Lower leg skin (tissue), 4 donors: ENCODE data around the gene WDR62. TPM values are rescaled to one million over a fixed set of nuclear protein-coding genes. Genes with fewer than 3 reads are reported as not detected.
A peak's percentile ranks its signal among the peaks of the same experiment; 100 is the strongest.

ENCODE experiments used
- DNase-seq, 2 donors: peaks; one replicate each; pipeline ENCODE4 v3.0.0-alpha.2; 2019; ENCODE audit warnings: low spot score in 2 of 2
- H3K4me3 ChIP-seq: fragments of 200-600 bp; sonication (generic); 2 replicates; pipeline ENCODE4 v1.5.1; 2017; ENCODE audit warnings: mild to moderate bottlenecking, low read depth; ENCODE audit not compliant: poor library complexity, severe bottlenecking
- CTCF ChIP-seq, 3 donors: fragments of 450-650 bp; IDR thresholded peaks; one replicate each; pipeline ENCODE4 v1.5.1; 2016; ENCODE audit warnings: antibody characterized with exemption in 3 of 3, mild to moderate bottlenecking in 3 of 3, moderate library complexity in 2 of 3
- POLR2A ChIP-seq, 2 donors: fragments of 450-650 bp; IDR thresholded peaks; one replicate each; pipeline ENCODE4 v1.6.1; 2016 to 2017; ENCODE audit warnings: antibody characterized with exemption in 2 of 2, mild to moderate bottlenecking in 1 of 2, moderate library complexity in 1 of 2
- WGBS, 2 donors: methylation state at CpG; one replicate each; pipeline ENCODE4 v1.1.5; 2018; 5-methylcytosine and 5-hydroxymethylcytosine counted together
- intact Hi-C: fragments of 100-400 bp; cut with DNase I; formaldehyde crosslinking; loops from one replicate; pipeline ENCODE4 v1.15.0; 2023; ENCODE audit warnings: low total_unique reads
- total RNA-seq, 4 donors: library from RNA; depleted of rRNA; stranded (reverse); fragments of >200 nt; gene quantifications; one replicate each; pipeline ENCODE4 v1.1.0, GENCODE V29; 2016

Gene WDR62
- total RNA-seq, 4 donors from 2014 or later: 1.3 to 3.0 (median 2.3) TPM

GRCh38 chr19:36136964-36137686 lies 82.4 kb downstream of the WDR62 start:
- no peak overlapping the region for H3K4me3 ChIP-seq
- intact Hi-C loops: no loop called here
- TF ChIP-seq CTCF (IDR thresholded peaks at IDR 0.05): no peak
- TF ChIP-seq POLR2A (IDR thresholded peaks at IDR 0.05): no peak
- DNase-seq: peak; percentile 77 to 90
- 42 to 48% methylated on average over 12 of the region's 12 CpGs for WGBS, 2 donors

GRCh38 chr19:36139120-36139472 lies 84.4 kb downstream of the WDR62 start:
- intact Hi-C loops: no loop called here
- no peak for TF ChIP-seq CTCF (IDR thresholded peaks at IDR 0.05)
- no peak for TF ChIP-seq POLR2A (IDR thresholded peaks at IDR 0.05)
- no peak overlapping the region for H3K4me3 ChIP-seq
- 46 to 61% methylated on average over 7 of the region's 7 CpGs for WGBS, 2 donors
- DNase-seq: no peak

GRCh38 chr19:36139473-36140303 lies 85.0 kb downstream of the WDR62 start, which contains the start of gene CAPNS1:
Gene CAPNS1, plus strand, starts transcription at chr19:36140066. Its CDS starts 946 bp downstream, at chr19:36141012.
- TF ChIP-seq CTCF (IDR thresholded peaks at IDR 0.05): no peak
- TF ChIP-seq POLR2A (IDR thresholded peaks at IDR 0.05): peak in 1 of 2 donors; percentile 63
- 0 to 2% methylated on average over 7 to 61 of the region's 75 CpGs for WGBS, 2 donors
- DNase-seq: peak; percentile 95 to 99
- intact Hi-C loops: no loop called here
- H3K4me3 ChIP-seq: peak within 1 kb of the TSS; percentile 85

- H3K4me3 ChIP-seq: peak overlapping the region; percentile 85
- DNase-seq: peak in 1 of 2 donors; percentile 88
- TF ChIP-seq CTCF (IDR thresholded peaks at IDR 0.05): no peak
- no peak for TF ChIP-seq POLR2A (IDR thresholded peaks at IDR 0.05)
- intact Hi-C loops: no loop called here
- WGBS, 2 donors: 0% methylated on average over 27 to 31 of the region's 31 CpGs
Measured at GRCh38 chr19:36140304-36141038, 85.8 kb downstream of the WDR62 start.

- 21 to 22% methylated on average over 41 to 42 of the region's 42 CpGs for WGBS, 2 donors
- peak; percentile 89 to 98 for DNase-seq
- TF ChIP-seq POLR2A (IDR thresholded peaks at IDR 0.05) (no peak), CTCF (IDR thresholded peaks at IDR 0.05) (no peak)
- intact Hi-C loops: no loop called here
- H3K4me3 ChIP-seq: peak overlapping the region; percentile 85
Measured at GRCh38 chr19:36141039-36141927, 86.6 kb downstream of the WDR62 start.
